CD1c-positive myeloid dendritic cell (primary cell): Measurements from ENCODE around the gene PNMT.

ENCODE experiments used
- DNase-seq: peaks from one replicate; pipeline ENCODE4 v3.0.0-alpha.2; 2016; ENCODE audit errors: extremely low spot score

Gene PNMT

GRCh38 chr17:39633570-39634183 is 34.6 kb upstream of the PNMT start:
- no peak for DNase-seq

- DNase-seq = peak; percentile 63
Observed at GRCh38 chr17:39634384-39634871, 33.8 kb upstream of the PNMT start.

GRCh38 chr17:39635614-39636176 is 32.6 kb upstream of the PNMT start:
- peak; percentile 21 for DNase-seq

GRCh38 chr17:39636587-39636926 is 31.7 kb upstream of the PNMT start:
- DNase-seq = no peak

GRCh38 chr17:39636927-39637736 is 31.1 kb upstream of the PNMT start, which contains the start of gene STARD3:
Gene STARD3, plus strand, starts transcription at chr17:39637144. Its CDS starts 16,388 bp downstream, at chr17:39653532.
- peak; percentile 94 for DNase-seq

GRCh38 chr17:39638317-39638716 is 29.9 kb upstream of the PNMT start:
- no peak for DNase-seq

- DNase-seq = no peak
Observed at GRCh38 chr17:39639043-39639442, 29.2 kb upstream of the PNMT start.

DNA sequence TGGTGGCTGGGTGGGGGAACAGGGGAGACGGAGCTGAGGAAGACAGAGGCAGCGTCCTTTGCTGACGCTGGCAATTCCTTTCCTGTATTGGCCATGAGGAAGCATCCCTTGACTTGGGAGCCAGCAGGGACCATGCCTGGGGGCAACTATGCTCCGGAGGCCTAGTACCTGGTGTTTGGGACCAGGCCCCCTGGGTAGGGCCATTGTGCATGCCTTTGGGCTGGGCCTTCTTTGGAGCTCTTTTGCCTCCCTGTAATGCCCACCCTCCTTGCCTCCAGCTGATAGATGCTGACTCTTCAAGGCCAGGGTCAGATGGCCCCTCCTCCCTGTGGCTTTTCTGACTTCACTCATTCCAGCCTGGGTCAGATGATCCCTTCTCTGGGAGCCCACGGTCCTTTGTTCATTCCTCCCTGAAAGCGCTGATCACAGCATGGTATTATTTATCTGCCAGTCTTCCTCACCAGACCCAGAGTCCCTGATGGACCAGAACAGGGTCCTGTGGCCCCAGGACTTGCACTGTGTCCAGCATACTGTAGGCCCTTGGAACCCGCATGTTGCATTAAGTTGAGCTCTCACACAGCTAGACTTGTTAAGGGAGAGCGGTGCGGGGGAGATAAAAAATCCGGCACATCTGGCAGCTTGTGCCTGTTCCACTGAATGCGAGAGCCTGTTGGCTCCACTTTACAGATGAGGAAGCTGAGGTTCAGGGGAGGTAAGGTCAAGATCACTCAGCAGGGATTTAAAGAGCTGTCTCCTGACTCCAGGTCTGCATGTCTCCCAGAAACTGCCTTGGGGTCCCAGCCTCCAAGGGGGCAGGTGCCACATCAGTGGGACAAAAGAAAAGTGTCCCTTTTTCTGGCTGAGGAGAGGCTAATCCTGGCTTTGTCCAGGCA is 28.4 kb upstream of the PNMT start:
- DNase-seq = no peak

DNA sequence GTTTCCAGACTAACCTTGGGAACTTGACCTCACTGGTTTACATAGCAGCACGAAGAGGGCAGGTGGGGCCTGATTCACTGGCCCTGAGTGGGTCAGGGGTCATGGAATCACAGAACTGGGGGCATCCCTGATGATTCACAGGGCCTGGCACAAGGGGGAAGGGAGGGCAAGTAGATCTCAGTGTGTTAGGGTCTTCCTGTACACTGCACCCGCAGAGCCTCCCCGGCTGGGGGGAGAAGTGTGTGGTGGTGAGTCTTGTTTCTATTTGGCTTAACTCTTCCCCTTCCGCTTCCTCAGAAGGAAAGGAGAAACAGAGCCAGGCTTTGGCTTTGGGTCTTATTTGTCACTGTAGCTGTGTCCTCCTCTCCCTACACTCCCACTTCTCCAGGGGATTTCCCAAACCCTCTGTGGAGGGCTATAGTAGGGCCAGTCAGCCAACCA is 27.6 kb upstream of the PNMT start:
- DNase-seq = peak; percentile 71

DNA sequence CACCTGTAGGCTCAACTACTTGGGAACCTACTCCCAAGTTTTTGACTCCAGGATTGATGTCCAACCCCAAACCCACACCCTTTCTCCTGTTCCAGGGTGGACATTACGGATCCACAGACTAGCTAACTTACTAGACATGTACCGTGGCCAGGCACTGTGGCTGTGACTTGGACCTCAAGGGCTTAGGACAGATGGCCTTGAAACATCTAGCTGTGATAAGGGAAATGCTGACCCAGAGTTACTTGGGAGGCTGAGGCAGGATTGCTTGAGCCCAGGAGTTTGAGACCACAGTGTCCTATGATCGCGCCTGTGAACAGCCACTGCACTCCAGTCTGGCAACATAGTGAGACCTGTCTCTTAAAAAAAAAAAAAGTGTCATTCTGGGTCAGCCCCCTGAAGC is 27.2 kb upstream of the PNMT start:
- no peak for DNase-seq

DNA sequence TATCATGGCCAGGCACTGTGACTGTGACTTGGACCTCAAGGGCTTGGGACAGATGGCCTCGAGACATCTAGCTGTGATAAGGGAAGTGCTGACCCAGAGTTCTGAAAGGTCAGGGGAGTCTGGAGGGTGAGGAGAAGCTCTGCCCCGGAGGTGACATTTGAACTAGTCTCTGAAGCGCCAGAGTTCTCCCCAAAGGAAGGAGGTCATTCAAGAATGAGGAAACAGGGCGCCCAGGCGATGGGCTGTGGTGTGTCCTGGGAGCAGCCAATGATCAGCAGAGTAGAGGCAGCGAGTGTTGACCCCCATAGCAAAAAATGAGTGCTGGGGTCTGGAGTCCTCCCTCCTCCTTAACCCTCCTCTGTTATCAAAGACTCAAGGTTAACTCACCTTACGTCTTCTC is 26.4 kb upstream of the PNMT start:
- peak; percentile 74 for DNase-seq

DNA sequence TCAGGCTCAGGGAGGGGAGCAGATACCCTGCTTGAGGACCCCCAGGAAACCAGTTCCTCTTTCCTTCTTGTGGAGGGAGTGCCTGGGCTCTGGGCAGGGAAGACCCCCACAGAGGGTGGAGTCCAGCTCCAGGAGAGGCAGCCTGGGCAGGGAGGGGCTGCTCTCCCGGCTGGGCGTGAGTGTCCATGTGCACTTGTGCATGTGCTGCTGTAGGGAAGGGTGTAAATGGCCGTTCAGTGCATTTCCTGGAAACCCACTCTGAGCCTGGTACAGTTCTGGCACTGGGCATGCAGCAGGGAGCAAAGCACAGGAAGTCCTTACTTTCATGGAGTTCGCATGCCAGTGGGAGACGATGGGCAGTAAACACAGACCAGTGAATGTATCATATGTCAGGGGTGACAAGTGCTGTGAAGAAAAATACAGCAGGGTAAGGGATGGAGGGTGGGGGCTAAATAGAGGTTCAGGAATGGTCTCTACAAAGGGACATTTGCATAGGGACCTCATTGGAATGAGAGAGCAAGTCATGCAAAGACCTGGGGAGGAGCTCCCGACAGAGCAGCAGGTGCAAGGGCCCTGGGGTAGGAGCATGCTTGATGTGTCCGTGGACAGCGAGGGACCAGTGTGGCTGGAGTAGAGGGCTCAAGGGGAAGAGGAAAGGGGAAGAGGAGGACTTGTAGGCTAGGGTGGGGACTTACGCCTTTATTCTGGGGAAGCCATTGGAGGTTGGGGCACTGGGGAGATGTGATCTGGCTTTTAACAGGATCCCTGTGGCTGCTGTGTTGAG is 25.8 kb upstream of the PNMT start:
- DNase-seq = peak; percentile 33

DNA sequence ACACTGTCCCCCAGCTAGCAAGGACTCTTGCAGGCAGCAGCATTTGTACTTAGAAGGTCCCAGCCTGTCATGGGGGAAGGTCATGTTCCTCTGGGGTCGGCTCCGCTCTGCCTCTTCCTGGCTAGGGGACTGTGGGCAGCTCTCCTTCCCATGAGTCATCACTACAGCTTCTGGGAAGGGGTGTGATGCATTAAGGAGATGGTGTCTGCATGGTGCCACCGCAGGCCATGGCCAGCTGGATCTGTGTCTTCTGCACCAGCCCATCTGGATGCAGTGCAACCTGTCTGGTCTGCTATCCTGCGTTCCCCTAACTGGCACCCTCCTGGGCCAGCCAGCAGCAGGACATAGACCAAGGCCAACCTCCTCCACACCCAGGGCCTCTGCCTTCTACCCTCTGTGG is 25.0 kb upstream of the PNMT start:
- peak; percentile 42 for DNase-seq

- no peak for DNase-seq
Observed at GRCh38 chr17:39647256-39647655, 21.0 kb upstream of the PNMT start.

GRCh38 chr17:39648616-39649366 is 19.5 kb upstream of the PNMT start:
- peak; percentile 53 for DNase-seq

DNA sequence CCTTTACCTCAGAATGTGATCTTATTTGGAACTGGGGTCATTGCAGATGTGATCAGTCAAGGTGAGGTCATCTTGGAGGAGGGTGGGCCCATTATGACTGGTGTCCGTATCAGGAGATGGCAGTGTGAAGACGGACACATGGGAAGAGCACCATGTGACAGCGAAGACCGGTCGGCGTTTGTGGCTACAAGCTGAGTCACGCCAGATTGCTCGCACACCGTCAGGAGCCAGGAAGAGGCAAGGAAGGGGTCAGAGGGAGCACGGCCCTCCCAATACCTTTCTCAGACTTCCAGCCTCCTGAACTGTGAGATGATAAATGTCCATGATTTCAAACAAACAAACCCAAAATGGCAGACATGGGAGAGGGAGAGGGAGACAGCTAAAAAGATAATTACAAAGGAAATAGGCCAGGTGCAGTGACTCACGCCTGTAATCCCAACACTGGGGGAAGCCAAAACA is 18.1 kb upstream of the PNMT start:
- DNase-seq = no peak

DNA sequence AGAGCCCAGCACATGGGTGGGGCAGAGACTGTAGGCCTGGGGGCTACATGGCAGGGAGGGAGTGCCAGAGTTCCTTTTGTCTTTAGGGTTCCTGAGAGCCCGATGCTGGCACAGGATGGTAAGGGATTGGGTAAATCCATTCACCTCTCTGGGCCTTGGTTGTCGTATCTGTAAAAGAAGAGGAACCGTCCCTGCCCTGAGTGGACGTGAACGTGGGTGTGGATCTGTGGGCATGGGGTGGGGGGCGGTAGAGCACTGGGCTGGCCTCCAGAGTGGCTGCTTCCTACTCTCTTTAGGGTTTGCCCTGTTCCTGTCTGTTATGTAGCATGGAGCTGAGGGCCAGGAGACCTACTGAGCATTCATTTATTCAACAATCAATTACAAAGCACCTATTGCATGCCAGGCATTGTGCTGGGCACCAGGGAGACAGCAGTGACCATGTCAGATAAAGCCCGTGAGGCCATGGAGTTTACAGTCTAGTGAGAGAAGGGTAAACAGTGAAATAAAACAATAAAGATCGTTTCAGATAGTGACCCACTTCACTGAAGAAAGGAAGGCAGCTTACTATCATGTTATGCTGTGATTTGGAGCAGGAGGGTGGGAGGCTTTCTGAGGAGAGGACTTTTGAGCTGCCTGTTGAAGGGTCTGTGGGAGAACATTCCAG is 16.2 kb upstream of the PNMT start:
- DNase-seq = peak; percentile 64

GRCh38 chr17:39652587-39653315 is 15.5 kb upstream of the PNMT start:
- no peak for DNase-seq

DNA sequence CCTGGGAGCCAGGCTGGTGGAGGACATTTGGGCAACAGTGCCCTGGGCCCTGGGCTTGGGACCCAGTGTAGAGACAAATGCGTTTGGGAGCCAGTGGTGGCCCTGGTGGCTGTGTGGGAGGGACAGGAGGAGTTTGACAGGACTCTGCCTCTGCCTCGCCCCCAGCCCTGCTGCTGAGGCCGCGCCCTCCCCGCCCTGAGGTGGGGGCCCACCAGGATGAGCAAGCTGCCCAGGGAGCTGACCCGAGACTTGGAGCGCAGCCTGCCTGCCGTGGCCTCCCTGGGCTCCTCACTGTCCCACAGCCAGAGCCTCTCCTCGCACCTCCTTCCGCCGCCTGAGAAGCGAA is 15.0 kb upstream of the PNMT start:
- no peak for DNase-seq
